ENCODE measurements around the gene REN.

DNA sequence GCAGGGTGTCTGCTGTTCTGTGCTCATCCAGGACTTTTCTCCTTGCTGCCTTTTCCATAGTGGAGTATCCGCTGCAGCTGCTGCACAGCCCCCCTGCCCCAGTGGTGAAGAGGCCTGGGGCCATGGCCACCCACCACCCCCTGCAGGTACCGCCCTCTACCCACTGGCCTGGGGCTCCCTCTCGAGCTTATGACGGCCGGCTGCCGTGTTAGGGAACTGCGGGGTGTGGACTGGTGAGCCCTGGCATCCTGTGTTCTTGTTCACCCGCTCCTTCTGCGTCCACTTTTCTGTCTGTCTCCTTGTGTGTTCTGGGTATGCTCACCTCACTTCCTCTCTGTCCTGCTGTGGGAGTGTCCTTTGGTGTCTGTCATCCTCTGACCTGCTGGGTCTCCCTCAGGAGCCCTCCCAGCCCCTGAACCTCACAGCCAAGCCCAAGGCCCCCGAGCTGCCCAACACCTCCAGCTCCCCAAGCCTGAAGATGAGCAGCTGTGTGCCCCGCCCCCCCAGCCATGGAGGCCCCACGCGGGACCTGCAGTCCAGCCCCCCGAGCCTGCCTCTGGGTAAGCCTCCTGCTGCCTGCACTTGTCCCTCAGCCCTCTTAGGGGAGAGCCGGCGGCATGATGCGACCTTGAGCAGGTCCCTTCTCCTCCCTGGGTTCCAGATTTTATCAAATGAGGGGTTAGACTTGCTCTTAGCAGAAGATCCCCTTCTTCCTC is 44.1 kb downstream of the REN start:
- TF ChIP-seq SIN3A (IDR thresholded peaks at IDR 0.05; ENCODE audit: borderline replicate concordance, insufficient read depth, low read length): no peak
- TF ChIP-seq TAF1 (IDR thresholded peaks at IDR 0.05; ENCODE audit: borderline replicate concordance, insufficient read depth, low read length): no peak
- no peak for TF ChIP-seq FOXP2 (optimal IDR thresholded peaks at IDR 0.05; ENCODE audit: borderline replicate concordance, extremely low read depth, extremely low read length, insufficient read depth)

All from PFSK-1 (cell line).